ENCODE data around the gene STIP1.
"Not testable (repeated sequence)": the region's sequence is repeated elsewhere in the genome, so short reads cannot be mapped to it uniquely, and the experiment has no call there.

The STIP1 gene

GRCh38 chr11:64157631-64158394, 28.2 kb upstream of the STIP1 start:
- no peak for DNase-seq (ENCODE audit: low read depth)

GRCh38 chr11:64161037-64161436, 24.9 kb upstream of the STIP1 start:
- no peak for DNase-seq (ENCODE audit: low read depth)

- not testable (repeated sequence) for DNase-seq (ENCODE audit: low read depth)
These were observed 23.2 kb upstream of the STIP1 start for GRCh38 chr11:64162769-64163168.

- no peak for DNase-seq (ENCODE audit: low read depth)
These were observed 22.0 kb upstream of the STIP1 start for GRCh38 chr11:64163951-64164350.

- DNase-seq (ENCODE audit: low read depth), result no peak
These were observed 21.3 kb upstream of the STIP1 start for GRCh38 chr11:64164392-64165312.

- DNase-seq (ENCODE audit: low read depth), result no peak
These were observed 20.5 kb upstream of the STIP1 start for GRCh38 chr11:64165481-64165841.

GRCh38 chr11:64165842-64166635, 19.9 kb upstream of the STIP1 start, which contains the start of gene MACROD1:
Gene MACROD1 (minus strand): TSS chr11:64166113. CDS start chr11:64165994, 119 bp downstream.
- DNase-seq (ENCODE audit: low read depth), result peak; percentile 80

GRCh38 chr11:64170419-64170818, 15.6 kb upstream of the STIP1 start:
- DNase-seq (ENCODE audit: low read depth), result no peak

- no peak for DNase-seq (ENCODE audit: low read depth)
These were observed 12.2 kb upstream of the STIP1 start for GRCh38 chr11:64173616-64174355.

GRCh38 chr11:64176751-64177150, 9.2 kb upstream of the STIP1 start:
- no peak for DNase-seq (ENCODE audit: low read depth)

GRCh38 chr11:64178203-64178602, 7.8 kb upstream of the STIP1 start:
- no peak for DNase-seq (ENCODE audit: low read depth)

GRCh38 chr11:64178951-64179639, 6.9 kb upstream of the STIP1 start:
- DNase-seq (ENCODE audit: low read depth), result no peak

GRCh38 chr11:64180891-64181290, 5.1 kb upstream of the STIP1 start:
- DNase-seq (ENCODE audit: low read depth), result no peak

- DNase-seq (ENCODE audit: low read depth), result peak; percentile 87
These were observed 4.2 kb upstream of the STIP1 start for GRCh38 chr11:64181506-64182411.

- no peak for DNase-seq (ENCODE audit: low read depth)
These were observed 2.1 kb upstream of the STIP1 start for GRCh38 chr11:64183890-64184289.

GRCh38 chr11:64185175-64185692, 737 bp upstream of the STIP1 start:
- DNase-seq (ENCODE audit: low read depth), result peak; percentile 85

- no peak for DNase-seq (ENCODE audit: low read depth)
These were observed 658 bp downstream of the STIP1 start for GRCh38 chr11:64186492-64187165.

GRCh38 chr11:64192434-64192833, 6.5 kb downstream of the STIP1 start:
- no peak for DNase-seq (ENCODE audit: low read depth)

GRCh38 chr11:64196626-64197025, 10.7 kb downstream of the STIP1 start:
- DNase-seq (ENCODE audit: low read depth), result no peak
